Activated CD4-positive, alpha-beta T cell treated with anti-CD3 and anti-CD28 coated beads, Interleukin-2, amount 50 U/mL, for 4 hours (primary cell): Measurements from ENCODE around the gene NACAD.

Experiments
- DNase-seq, 2 experiments: peaks; one replicate each; pipeline ENCODE4 v3.0.0-alpha.2; 2020

NACAD gene

DNA sequence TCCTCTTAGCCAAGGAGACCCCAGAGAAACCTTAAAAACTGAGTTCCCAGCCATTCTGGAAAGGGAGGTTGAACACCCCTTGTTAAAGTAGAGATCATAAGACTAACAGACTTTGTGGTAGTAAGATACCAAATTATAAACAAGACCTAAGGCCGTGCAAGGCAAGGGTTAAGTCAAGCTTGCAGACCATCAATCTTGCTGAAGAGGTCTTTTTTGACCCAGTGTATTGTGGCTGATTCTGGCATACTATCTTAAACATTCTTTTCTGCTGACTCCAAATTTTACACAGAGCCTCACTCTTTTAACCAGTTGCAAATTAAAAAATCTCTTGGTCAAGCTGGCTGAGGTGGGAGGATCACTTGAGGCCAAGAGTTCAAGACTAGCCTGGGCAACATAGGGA, 23.9 kb upstream of the NACAD start:
- no peak for DNase-seq

DNA sequence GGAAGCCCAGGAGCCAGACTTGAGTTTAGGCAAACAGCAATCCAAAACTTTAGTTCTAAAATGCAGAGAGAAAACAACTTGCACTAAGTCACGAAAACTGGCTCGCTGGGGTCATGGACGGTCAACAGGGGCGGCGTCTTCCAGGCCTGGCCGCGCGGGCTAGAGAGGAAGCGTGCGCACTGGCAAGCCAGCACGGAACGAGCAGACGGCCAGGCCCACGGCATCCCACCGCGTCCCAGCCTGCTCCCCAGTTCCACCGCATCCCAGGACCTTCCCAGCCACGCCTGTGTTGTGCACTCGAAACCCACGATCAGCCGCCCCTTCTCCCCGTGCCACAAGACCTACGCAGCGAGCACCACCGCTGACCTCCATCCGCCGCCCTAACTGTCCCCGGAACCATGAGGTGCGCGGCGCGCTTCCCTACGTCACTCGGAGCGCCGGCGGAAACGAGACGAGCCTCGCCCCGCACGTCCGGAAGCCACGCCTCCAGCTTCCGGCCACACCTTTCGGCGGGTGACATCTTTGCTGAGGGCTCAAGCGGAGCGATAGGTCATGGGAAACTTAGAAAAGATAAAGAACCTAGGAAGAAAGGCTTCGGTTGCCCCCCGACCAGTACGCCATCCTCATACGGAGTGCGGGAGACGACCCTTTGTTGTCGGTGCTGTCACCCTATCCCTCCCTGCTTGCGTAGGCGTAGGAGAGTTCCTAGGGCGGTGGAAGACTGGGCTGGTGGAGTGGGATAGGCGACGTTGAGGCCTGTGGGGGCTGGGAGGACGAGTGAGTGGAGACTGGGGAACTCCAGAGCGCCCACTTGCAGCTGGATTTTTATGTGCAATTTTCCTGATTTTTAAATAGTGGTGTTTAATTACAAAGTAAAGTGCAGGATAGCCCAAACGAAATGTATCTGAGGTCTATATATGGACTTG, 22.8 kb upstream of the NACAD start, which contains the start of gene TBRG4:
Gene TBRG4 (minus strand): TSS at position 400 of the 926 bp plus-strand sequence. CDS start 2,460 bp downstream, outside the sequence.
- DNase-seq: peak; percentile 92 to 93

GRCh38 chr7:45108863-45109262, 20.1 kb upstream of the NACAD start:
- DNase-seq: no peak

GRCh38 chr7:45107356-45107755, 18.6 kb upstream of the NACAD start:
- no peak for DNase-seq

- no peak for DNase-seq
These were observed 18.1 kb upstream of the NACAD start for GRCh38 chr7:45106820-45107219.

GRCh38 chr7:45105588-45106188, 16.9 kb upstream of the NACAD start:
- no peak for DNase-seq

- no peak for DNase-seq
These were observed 16.2 kb upstream of the NACAD start for GRCh38 chr7:45104844-45105587.

GRCh38 chr7:45103958-45104843, 15.4 kb upstream of the NACAD start:
- no peak for DNase-seq

- DNase-seq: no peak
These were observed 14.3 kb upstream of the NACAD start for GRCh38 chr7:45102785-45103712.

DNA sequence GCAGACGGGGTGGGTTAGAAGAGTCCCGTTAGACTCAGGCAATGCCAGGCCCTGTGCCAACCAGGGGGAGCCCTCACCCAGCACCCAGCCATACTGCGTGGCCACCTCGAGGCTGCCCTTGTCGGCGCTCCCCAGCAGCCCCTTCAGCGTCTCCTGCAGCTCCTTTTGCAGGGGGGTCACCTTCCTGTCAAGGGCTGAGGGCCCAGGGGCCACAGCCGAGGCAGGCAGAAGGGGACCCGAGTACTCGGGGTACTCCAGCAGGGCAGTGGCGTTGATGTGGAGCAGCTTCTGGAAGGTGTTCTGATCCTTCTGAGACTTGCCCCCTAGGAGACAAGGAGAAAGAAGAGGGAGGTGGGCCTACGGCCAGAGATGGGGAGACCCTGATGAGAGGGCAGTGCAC, 13.0 kb upstream of the NACAD start:
- no peak for DNase-seq

GRCh38 chr7:45100761-45101480, 12.2 kb upstream of the NACAD start:
- no peak for DNase-seq

DNA sequence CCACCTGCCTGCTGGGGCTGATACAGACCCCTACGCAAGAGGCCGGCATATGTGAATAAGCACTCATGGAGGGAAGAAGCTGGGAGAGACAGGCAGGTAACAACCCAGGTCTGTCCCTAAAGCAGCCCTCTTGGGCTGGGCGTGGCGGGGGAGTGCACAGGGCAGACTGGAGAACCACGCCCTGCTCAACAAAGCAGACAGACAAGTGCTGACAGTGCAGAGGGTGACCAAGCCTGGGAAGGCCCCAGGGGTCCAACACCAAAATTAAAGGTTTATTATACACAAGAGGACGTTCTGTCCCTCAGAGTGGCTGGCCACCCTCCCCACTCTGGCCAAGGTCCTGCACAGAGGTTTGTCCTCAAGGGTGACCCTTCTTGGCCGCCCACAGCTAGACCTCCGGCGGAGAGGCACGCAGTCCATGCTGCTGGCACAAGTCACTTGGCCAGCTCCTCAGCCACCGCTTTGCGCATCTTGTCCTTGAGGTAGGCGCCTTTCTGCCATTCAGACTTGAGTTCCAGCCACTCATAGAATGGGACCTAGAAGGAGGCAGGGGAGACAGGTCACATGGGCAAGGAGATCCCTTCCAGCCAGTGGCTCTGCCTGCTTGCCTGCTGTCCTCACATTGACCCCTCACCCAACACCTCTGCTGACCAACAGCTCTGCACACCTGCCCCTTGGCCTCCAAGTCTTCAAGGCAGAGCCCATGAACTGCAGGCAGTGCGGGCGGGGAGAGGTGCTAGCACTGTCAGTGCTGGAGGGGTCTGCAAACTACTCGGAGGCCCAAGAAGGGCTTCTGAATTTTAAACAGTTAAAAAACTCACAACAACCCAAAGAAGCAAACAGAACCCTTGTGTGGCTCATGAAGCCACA, 11.4 kb upstream of the NACAD start:
- DNase-seq: no peak

DNA sequence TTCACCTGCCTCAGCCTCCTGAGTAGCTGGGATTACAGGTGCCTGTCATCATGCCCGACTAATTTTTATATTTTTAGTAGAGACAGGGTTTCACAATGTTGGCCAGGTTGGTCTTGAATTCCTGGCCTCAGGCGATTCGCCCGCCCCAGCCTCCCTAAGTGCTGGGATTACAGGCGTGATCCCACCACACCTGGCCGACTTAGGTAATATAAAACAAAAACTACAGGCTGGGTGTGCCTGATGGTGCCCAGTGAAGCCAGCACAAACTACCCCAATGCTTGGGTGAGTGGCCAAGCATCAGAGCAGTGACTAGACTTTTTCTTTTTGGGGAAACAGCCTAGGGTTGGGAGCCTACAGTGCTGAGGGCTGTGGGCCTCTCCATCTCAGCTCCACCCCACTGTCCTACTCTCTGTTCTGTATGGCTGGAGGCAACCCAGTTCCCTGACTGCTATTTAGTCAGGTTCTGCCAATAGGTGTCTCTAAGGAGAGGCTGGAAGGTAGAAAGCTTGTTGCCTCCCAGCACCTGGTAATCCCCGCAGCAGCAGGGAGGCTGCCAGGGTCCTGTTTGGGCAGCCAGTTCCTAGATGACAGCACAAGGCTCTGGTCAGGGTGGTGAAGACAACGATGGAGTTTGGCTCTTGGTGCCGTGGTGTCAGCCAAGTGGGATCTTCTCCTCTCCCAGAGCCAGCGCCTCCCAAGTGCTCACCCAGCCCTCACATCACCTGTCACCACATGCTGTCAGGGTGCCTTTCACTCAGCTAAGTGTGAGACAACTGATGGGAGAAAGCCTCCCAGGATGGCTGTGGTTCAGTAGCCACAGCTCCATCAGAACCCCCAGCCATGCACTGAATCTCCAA, 10.4 kb upstream of the NACAD start:
- DNase-seq: no peak

GRCh38 chr7:45092931-45093235, 4.1 kb upstream of the NACAD start:
- DNase-seq: no peak

DNA sequence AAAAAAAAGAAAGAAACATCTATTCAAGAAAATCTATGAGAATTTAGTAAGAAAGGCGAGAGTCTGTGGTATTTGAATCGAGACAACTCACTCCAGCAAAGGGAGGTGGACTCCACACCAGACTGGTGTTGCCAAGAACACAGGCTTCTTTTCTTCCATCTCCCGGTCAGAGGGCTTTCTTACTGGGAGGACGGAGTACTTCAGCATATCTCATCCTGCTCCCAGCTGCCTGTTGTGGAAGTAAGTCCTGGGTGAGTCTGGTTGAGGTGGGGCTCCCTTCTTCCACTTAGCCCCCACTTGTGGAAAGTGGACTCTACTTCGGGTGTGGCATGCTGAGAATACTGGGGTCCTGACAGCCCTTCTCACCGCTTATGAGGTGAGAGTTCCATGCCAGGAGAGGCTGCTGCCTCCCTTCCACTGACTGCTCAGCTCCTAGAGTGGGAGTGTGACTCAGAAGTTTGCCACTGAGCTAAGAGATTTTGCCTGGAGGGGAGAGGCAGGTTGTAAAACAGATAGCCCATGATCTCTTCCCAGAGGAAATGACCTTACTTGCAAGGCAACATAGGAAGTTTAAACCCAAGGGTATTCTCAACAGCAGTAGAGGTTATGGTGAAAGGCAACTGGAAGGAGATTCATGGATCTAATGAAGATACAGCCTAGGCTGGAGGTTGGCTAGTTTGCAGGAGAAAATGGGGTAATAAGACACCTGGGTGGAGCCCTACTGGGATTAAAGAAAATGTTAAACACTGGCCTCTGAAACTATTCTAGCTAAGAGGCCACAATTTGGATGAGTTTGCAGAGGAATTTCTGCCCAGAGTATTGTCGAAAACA, 3.5 kb upstream of the NACAD start:
- no peak for DNase-seq

DNA sequence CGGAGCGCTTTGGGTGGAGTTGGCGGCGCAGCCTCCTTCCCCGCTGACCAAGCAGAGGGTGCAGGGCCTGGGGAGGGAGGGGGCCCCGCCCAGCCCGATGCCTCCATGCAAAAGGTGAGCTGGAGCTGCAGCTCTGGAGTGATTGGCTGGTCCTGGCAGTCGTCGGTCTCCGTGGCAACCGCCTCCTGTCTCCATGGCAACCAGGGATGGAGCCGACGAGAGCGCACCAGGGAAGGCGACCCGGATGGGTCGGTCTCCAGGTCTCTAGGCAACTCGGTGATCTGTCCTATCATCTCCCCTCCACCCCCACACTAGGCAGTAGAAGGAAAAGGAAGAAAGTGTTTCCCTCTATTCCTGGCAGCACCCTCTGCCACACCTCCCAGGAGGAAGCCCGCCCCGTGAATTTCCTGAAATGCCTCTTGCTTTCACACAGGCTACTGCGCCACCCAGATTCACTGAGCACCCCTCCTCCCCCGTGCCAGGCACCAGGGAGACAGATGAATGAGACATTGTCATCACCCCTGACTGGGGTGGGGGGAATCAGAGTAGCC, 647 bp upstream of the NACAD start:
- DNase-seq: peak; percentile 35 to 45

DNA sequence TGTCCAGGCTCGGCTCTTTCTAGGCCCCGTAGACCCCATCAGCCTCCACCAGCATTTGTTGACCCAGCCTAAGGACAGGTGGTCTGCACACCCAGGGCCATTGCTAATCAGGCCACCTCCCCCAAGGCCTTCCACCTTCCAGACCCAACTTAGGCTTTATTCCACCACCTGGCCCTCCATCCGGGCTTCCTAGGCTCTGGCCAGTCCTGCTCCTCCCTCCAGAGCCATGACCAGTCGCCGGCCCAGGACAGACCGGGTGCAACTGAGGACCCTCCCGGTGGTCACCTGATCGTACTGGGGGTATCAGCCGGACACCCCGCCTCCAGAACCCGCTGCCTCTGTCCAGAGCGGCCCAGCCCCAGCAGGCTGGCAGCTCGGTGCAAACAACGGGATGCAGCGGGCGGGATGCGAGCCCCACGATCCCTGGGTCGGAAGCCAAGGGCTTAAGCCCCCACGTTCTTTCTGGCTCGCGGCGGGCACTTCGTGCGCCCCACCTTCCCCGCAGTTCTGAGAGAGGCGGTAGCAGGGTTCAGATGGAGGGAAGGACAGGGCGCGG, 545 bp downstream of the NACAD start:
- DNase-seq: no peak
